Measurements from ENCODE around the gene CEP78.
"Not testable (repeated sequence)": the region's sequence is repeated elsewhere in the genome, so short reads cannot be mapped to it uniquely, and the experiment has no call there.

Gene CEP78

GRCh38 chr9:78196258-78196657 is 39.6 kb upstream of the CEP78 start:
- TF ChIP-seq, protein P1, sequence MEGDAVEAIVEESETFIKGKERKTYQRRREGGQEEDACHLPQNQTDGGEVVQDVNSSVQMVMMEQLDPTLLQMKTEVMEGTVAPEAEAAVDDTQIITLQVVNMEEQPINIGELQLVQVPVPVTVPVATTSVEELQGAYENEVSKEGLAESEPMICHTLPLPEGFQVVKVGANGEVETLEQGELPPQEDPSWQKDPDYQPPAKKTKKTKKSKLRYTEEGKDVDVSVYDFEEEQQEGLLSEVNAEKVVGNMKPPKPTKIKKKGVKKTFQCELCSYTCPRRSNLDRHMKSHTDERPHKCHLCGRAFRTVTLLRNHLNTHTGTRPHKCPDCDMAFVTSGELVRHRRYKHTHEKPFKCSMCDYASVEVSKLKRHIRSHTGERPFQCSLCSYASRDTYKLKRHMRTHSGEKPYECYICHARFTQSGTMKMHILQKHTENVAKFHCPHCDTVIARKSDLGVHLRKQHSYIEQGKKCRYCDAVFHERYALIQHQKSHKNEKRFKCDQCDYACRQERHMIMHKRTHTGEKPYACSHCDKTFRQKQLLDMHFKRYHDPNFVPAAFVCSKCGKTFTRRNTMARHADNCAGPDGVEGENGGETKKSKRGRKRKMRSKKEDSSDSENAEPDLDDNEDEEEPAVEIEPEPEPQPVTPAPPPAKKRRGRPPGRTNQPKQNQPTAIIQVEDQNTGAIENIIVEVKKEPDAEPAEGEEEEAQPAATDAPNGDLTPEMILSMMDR (IDR thresholded peaks at IDR 0.05; ENCODE audit: insufficient read depth, low read depth, low read length, missing control alignments), result no peak
- no peak for DNase-seq (ENCODE audit: low read depth)
- no peak overlapping the region for H3K4me3 ChIP-seq (ENCODE audit: low read length)

GRCh38 chr9:78201158-78201777 is 34.6 kb upstream of the CEP78 start:
- DNase-seq (ENCODE audit: low read depth), result peak; percentile 57
- H3K4me3 ChIP-seq (ENCODE audit: low read length), result not testable (repeated sequence)

DNA sequence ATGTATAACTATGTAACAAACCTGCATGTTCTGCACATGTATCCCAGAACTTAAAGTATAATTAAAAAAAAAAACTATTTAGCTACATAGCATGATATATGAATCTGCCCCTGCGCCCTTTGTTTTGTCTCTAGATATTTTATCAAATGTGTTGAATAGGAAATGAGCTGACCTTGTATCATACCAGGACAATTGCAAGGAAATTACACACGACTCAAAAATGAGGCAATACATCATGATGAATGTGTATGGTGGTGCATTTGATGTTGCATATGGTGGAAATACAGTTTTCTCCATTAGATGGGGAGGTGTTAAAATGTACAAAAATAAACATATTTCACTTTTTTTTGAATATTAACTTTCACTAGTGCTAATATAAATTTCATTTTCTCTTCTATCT is 28.6 kb upstream of the CEP78 start:
- TF ChIP-seq, protein P1 (IDR thresholded peaks at IDR 0.05; ENCODE audit: insufficient read depth, low read depth, low read length, missing control alignments), result no peak
- DNase-seq (ENCODE audit: low read depth), result peak; percentile 10
- no peak overlapping the region for H3K4me3 ChIP-seq (ENCODE audit: low read length)

- TF ChIP-seq, protein P1 (IDR thresholded peaks at IDR 0.05; ENCODE audit: insufficient read depth, low read depth, low read length, missing control alignments), result no peak
- DNase-seq (ENCODE audit: low read depth), result no peak
- no peak overlapping the region for H3K4me3 ChIP-seq (ENCODE audit: low read length)
These were observed 28.0 kb upstream of the CEP78 start for GRCh38 chr9:78207901-78208300.

- no peak overlapping the region for H3K4me3 ChIP-seq (ENCODE audit: low read length)
- TF ChIP-seq, protein P1 (IDR thresholded peaks at IDR 0.05; ENCODE audit: insufficient read depth, low read depth, low read length, missing control alignments), result no peak
- DNase-seq (ENCODE audit: low read depth), result no peak
These were observed 26.7 kb upstream of the CEP78 start for GRCh38 chr9:78209127-78209526.

GRCh38 chr9:78210841-78211301 is 25.0 kb upstream of the CEP78 start:
- H3K4me3 ChIP-seq (ENCODE audit: low read length), result no peak overlapping the region
- no peak for DNase-seq (ENCODE audit: low read depth)
- TF ChIP-seq, protein P1 (IDR thresholded peaks at IDR 0.05; ENCODE audit: insufficient read depth, low read depth, low read length, missing control alignments), result no peak

GRCh38 chr9:78212868-78213267 is 23.0 kb upstream of the CEP78 start:
- TF ChIP-seq, protein P1 (IDR thresholded peaks at IDR 0.05; ENCODE audit: insufficient read depth, low read depth, low read length, missing control alignments), result no peak
- no peak for DNase-seq (ENCODE audit: low read depth)
- H3K4me3 ChIP-seq (ENCODE audit: low read length), result no peak overlapping the region

Measured in epithelial cell of esophagus (primary cell).